HEK293 (cell line): ENCODE measurements around the gene PRDM5.

Source experiments
- CTCF ChIA-PET: fragments of 350-600 bp; formaldehyde crosslinking; extraction: SDS; loops from one replicate; lab custom pipeline; 2021; ENCODE audit warnings: antibody characterized with exemption; lab: Yijun Ruan, JAX
- POLR2A ChIA-PET: fragments of 300-600 bp; formaldehyde crosslinking; extraction: SDS; loops from one replicate; lab custom pipeline; 2020; ENCODE audit warnings: antibody characterized with exemption, inconsistent platforms; lab: Yijun Ruan, JAX
- H3K27ac ChIP-seq: fragments of 200-500 bp; sonication (Bioruptor generic); 2 replicates; pipeline ENCODE4 v1.5.1; 2014; ENCODE audit warnings: low read depth, low read length, control low read depth, inconsistent platforms; ENCODE audit errors: extremely low read depth
- H3K36me3 ChIP-seq, 2 experiments: fragments of 200-500 bp in 1 of 2; sonication (Bioruptor generic) in 1 of 2; 1 replicate in 1 of 2; 2 replicates in 1 of 2; pipeline ENCODE4 v1.5.1; 2014 to 2017; ENCODE audit warnings: inconsistent platforms in 2 of 2, low read length in 2 of 2; ENCODE audit not compliant: control insufficient read depth in 2 of 2, insufficient read depth in 1 of 2
- H3K4me1 ChIP-seq: fragments of 200-500 bp; sonication (Bioruptor generic); 2 replicates; pipeline ENCODE4 v1.5.1; 2014; ENCODE audit warnings: mild to moderate bottlenecking, low read length, inconsistent platforms; ENCODE audit not compliant: control insufficient read depth, insufficient read depth
- H3K4me3 ChIP-seq: 2 replicates; pipeline ENCODE4 v1.5.1; 2011; ENCODE audit warnings: low read depth, mild to moderate bottlenecking, control low read depth, low read length, moderate library complexity
- H3K9me3 ChIP-seq: fragments of 200-500 bp; sonication (Bioruptor generic); 2 replicates; pipeline ENCODE4 v1.5.1; 2014; ENCODE audit warnings: low read depth, low read length, inconsistent platforms; ENCODE audit not compliant: control insufficient read depth, insufficient read depth
- BCL11B ChIP-seq: fragments of 450-650 bp; formaldehyde crosslinking; IDR thresholded peaks from 2 replicates; pipeline ENCODE4 v1.5.1; 2016; ENCODE audit warnings: low read depth, missing biosample characterization, missing genetic modification characterization
- ELK4 ChIP-seq: IDR thresholded peaks from 2 replicates; pipeline ENCODE4 v1.6.1; 2011; ENCODE audit warnings: mild to moderate bottlenecking, low read depth, low read length, borderline replicate concordance
- HOXC10 ChIP-seq: sonication (generic); formaldehyde crosslinking; IDR thresholded peaks from 2 replicates; pipeline ENCODE4 v1.8.1; 2023; ENCODE audit warnings: mild to moderate bottlenecking, missing genetic modification reagents
- KLF17 ChIP-seq: fragments of 450-650 bp; formaldehyde crosslinking; IDR thresholded peaks from 2 replicates; pipeline ENCODE4 v1.5.1; 2016; ENCODE audit warnings: missing biosample characterization, missing genetic modification characterization
- MZF1 ChIP-seq: fragments of 450-650 bp; formaldehyde crosslinking; IDR thresholded peaks from 2 replicates; pipeline ENCODE4 v1.5.1; 2017; ENCODE audit warnings: missing biosample characterization, missing genetic modification characterization, borderline replicate concordance
- OVOL3 ChIP-seq: fragments of 450-650 bp; formaldehyde crosslinking; IDR thresholded peaks from 2 replicates; pipeline ENCODE4 v1.5.1; 2016; ENCODE audit warnings: missing biosample characterization, missing genetic modification characterization
- PRDM1 ChIP-seq: fragments of 450-650 bp; formaldehyde crosslinking; IDR thresholded peaks from 2 replicates; pipeline ENCODE4; 2016; ENCODE audit warnings: missing biosample characterization, missing genetic modification characterization
- TCF7L2 ChIP-seq: IDR thresholded peaks from 2 replicates; pipeline ENCODE4 v1.6.1; 2011; ENCODE audit warnings: low read depth, mild to moderate bottlenecking, inconsistent platforms, low read length, moderate library complexity, borderline replicate concordance
- WT1 ChIP-seq: fragments of 450-650 bp; formaldehyde crosslinking; IDR thresholded peaks from 2 replicates; pipeline ENCODE4 v1.5.1; 2016; ENCODE audit warnings: missing biosample characterization, missing genetic modification characterization
- YY2 ChIP-seq: fragments of 450-650 bp; formaldehyde crosslinking; IDR thresholded peaks from 2 replicates; pipeline ENCODE4 v1.5.1; 2016; ENCODE audit warnings: missing biosample characterization, missing genetic modification characterization
- ZBTB20 ChIP-seq: fragments of 450-650 bp; formaldehyde crosslinking; IDR thresholded peaks from 2 replicates; pipeline ENCODE4 v1.5.1; 2016; ENCODE audit warnings: missing biosample characterization, missing genetic modification characterization
- ZBTB21 ChIP-seq: fragments of 450-650 bp; formaldehyde crosslinking; IDR thresholded peaks from 2 replicates; pipeline ENCODE4 v1.5.1; 2017; ENCODE audit warnings: missing biosample characterization, missing genetic modification characterization
- ZFP3 ChIP-seq: fragments of 450-650 bp; formaldehyde crosslinking; IDR thresholded peaks from 2 replicates; pipeline ENCODE4 v1.5.1; 2016; ENCODE audit warnings: low read depth, missing biosample characterization, missing genetic modification characterization
- ZNF155 ChIP-seq: fragments of 450-650 bp; formaldehyde crosslinking; IDR thresholded peaks from 2 replicates; pipeline ENCODE4 v1.5.1; 2016; ENCODE audit warnings: missing biosample characterization, missing genetic modification characterization
- ZNF169 ChIP-seq: fragments of 450-650 bp; formaldehyde crosslinking; IDR thresholded peaks from 2 replicates; pipeline ENCODE4 v1.5.1; 2016; ENCODE audit warnings: missing biosample characterization, missing genetic modification characterization
- ZNF211 ChIP-seq: fragments of 450-650 bp; formaldehyde crosslinking; IDR thresholded peaks from 2 replicates; pipeline ENCODE4 v1.5.1; 2016; ENCODE audit warnings: low read depth, missing biosample characterization, missing genetic modification characterization
- ZNF292 ChIP-seq: fragments of 450-650 bp; formaldehyde crosslinking; IDR thresholded peaks from 2 replicates; pipeline ENCODE4 v1.5.1; 2016; ENCODE audit warnings: low read depth, missing biosample characterization, missing genetic modification characterization, borderline replicate concordance
- ZNF324 ChIP-seq: fragments of 450-650 bp; formaldehyde crosslinking; IDR thresholded peaks from 2 replicates; pipeline ENCODE4 v1.5.1; 2016; ENCODE audit warnings: missing biosample characterization, missing genetic modification characterization
- ZNF335 ChIP-seq: fragments of 450-650 bp; formaldehyde crosslinking; conservative IDR thresholded peaks from 2 replicates; pipeline ENCODE4 v1.5.1; 2016; ENCODE audit warnings: missing biosample characterization, missing genetic modification characterization
- ZNF391 ChIP-seq: fragments of 450-650 bp; formaldehyde crosslinking; IDR thresholded peaks from 2 replicates; pipeline ENCODE4 v1.5.1; 2016; ENCODE audit warnings: low read depth, missing biosample characterization, missing genetic modification characterization, borderline replicate concordance
- ZNF426 ChIP-seq: fragments of 450-650 bp; formaldehyde crosslinking; IDR thresholded peaks from 2 replicates; pipeline ENCODE4 v1.5.1; 2017; ENCODE audit warnings: missing biosample characterization, missing genetic modification characterization, mild to moderate bottlenecking, inconsistent platforms, moderate library complexity
- ZNF501 ChIP-seq: fragments of 450-650 bp; formaldehyde crosslinking; IDR thresholded peaks from 2 replicates; pipeline ENCODE4 v1.5.1; 2016; ENCODE audit warnings: missing biosample characterization, missing genetic modification characterization
- ZNF518A ChIP-seq: fragments of 450-650 bp; formaldehyde crosslinking; conservative IDR thresholded peaks from 2 replicates; pipeline ENCODE4 v1.5.1; 2016; ENCODE audit warnings: low read depth, missing biosample characterization, missing genetic modification characterization
- ZNF624 ChIP-seq: fragments of 450-650 bp; formaldehyde crosslinking; IDR thresholded peaks from 2 replicates; pipeline ENCODE4 v1.5.1; 2017; ENCODE audit warnings: missing biosample characterization, missing genetic modification characterization
- ZNF701 ChIP-seq: fragments of 450-650 bp; formaldehyde crosslinking; IDR thresholded peaks from 2 replicates; pipeline ENCODE4 v1.5.1; 2016; ENCODE audit warnings: missing biosample characterization, missing genetic modification characterization
- ZSCAN23 ChIP-seq: fragments of 450-650 bp; formaldehyde crosslinking; IDR thresholded peaks from 2 replicates; pipeline ENCODE4 v1.5.1; 2016; ENCODE audit warnings: missing biosample characterization, missing genetic modification characterization
- ZSCAN30 ChIP-seq: fragments of 450-650 bp; IDR thresholded peaks from 2 replicates; pipeline ENCODE4 v1.5.1; 2018; ENCODE audit warnings: missing biosample characterization, mild to moderate bottlenecking, missing genetic modification characterization, moderate library complexity
- ZXDB ChIP-seq: fragments of 450-650 bp; formaldehyde crosslinking; IDR thresholded peaks from 2 replicates; pipeline ENCODE4 v1.5.1; 2016; ENCODE audit warnings: missing biosample characterization, missing genetic modification characterization
- TF ChIP-seq, protein P1 (sequence below): fragments of 450-650 bp; formaldehyde crosslinking; IDR thresholded peaks from 2 replicates; pipeline ENCODE4 v1.5.1; 2017; ENCODE audit warnings: missing biosample characterization, mild to moderate bottlenecking, missing genetic modification characterization, moderate library complexity

Gene PRDM5

GRCh38 chr4:120667102-120667501 is 255.4 kb downstream of the PRDM5 start (continued):
- TF ChIP-seq KLF17 (tag by site-specific recombination) (no peak), ZNF501 (tag by site-specific recombination) (no peak), TCF7L2 (no peak), BCL11B (no peak), YY2 (tag by site-specific recombination) (no peak)

DNA sequence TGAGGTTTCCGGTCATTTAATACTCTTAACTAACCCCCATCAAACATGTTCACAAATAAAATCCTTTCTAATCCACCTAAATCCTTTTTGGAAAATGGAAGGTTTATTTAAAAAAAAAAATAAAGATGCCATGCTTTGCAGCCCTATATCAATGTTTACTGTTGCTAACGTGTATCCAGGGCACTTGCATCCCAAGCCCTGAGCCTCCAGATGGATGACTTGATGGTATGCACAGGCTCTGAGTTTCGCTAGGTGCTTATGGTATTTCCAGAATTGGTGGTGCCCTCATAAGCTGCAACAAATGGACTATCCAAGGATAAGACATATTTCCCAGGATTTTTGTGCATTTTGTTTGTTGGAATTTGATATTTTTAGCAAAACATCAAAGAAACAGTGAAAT is 257.7 kb downstream of the PRDM5 start:
- CTCF ChIA-PET: no interaction called here
- Histone ChIP-seq H3K27ac (no peak overlapping the region), H3K9me3 (no peaks in the 10 kb centered on the region), H3K4me3 (no peak overlapping the region), H3K36me3 (no peaks in the 10 kb centered on the region), H3K4me1 (no peaks in the 10 kb centered on the region)
- POLR2A ChIA-PET: no interaction called here
- TF ChIP-seq ELK4: no peak
- no peak for TF ChIP-seq ZNF324
- no peak for TF ChIP-seq WT1 (tag by site-specific recombination)
- no peak for TF ChIP-seq ZSCAN23
- TF ChIP-seq ZBTB20 (tag by site-specific recombination): no peak
- no peak for TF ChIP-seq ZNF391 (tag by site-specific recombination)
- no peak for TF ChIP-seq HOXC10
- TF ChIP-seq ZNF292 (tag by site-specific recombination): no peak
- TF ChIP-seq ZNF701: no peak
- TF ChIP-seq ZNF335 (tag by site-specific recombination): no peak
- TF ChIP-seq, protein P1, sequence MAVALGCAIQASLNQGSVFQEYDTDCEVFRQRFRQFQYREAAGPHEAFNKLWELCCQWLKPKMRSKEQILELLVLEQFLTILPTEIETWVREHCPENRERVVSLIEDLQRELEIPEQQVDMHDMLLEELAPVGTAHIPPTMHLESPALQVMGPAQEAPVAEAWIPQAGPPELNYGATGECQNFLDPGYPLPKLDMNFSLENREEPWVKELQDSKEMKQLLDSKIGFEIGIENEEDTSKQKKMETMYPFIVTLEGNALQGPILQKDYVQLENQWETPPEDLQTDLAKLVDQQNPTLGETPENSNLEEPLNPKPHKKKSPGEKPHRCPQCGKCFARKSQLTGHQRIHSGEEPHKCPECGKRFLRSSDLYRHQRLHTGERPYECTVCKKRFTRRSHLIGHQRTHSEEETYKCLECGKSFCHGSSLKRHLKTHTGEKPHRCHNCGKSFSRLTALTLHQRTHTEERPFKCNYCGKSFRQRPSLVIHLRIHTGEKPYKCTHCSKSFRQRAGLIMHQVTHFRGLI: no peak
- TF ChIP-seq ZNF169: no peak
- no peak for TF ChIP-seq ZNF155 (tag by site-specific recombination)
- no peak for TF ChIP-seq ZBTB21 (tag by site-specific recombination)
- no peak for TF ChIP-seq MZF1 (tag by site-specific recombination)
- no peak for TF ChIP-seq ZSCAN30 (tag by site-specific recombination)

DNA sequence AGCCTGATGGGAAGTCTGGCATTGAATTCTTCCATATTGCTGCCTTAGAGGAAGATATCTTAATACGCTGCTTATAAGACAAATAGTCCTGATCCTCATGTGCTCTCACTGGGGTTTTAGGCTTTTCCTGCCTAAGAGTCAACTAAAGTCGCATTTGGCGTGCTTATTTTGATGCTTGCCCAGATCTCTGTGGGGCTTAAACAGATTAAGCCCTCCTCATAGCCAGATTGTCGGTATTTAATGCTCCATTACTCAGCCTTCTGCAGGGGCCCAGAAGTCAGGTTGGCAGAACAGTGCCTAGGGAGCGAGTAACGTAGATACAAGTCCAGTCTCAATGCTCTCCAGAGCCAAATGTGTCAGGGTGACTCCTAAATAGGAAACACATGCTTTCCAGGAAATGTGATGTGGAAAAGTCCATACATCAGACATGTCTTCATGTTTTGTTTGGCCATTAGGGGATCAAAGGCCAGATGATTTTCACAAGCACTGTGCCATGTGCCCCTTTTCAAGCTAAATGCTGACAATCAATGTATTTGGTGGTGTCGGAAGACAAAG is 262.8 kb downstream of the PRDM5 start:
- no peak overlapping the region for H3K4me3 ChIP-seq
- no peaks in the 10 kb centered on the region for H3K4me1 ChIP-seq
- H3K36me3 ChIP-seq: no peaks in the 10 kb centered on the region
- ChIA-PET POLR2A (no interaction called here), CTCF (no interaction called here)
- H3K9me3 ChIP-seq: no peaks in the 10 kb centered on the region
- H3K27ac ChIP-seq: no peak overlapping the region
- TF ChIP-seq OVOL3 (tag by site-specific recombination) (no peak), ZNF624 (tag by site-specific recombination) (no peak), ZFP3 (tag by site-specific recombination) (no peak), ZNF426 (tag by site-specific recombination) (no peak), ZNF335 (tag by site-specific recombination) (no peak), ZNF518A (tag by site-specific recombination) (no peak), ZXDB (tag by site-specific recombination) (no peak), ZNF211 (tag by site-specific recombination) (no peak), PRDM1 (tag by site-specific recombination) (no peak)
